ENCODE data around the gene CNOT6L. TPM values are rescaled to one million over a fixed set of nuclear protein-coding genes. Genes with fewer than 3 reads are reported as not detected.

CNOT6L gene
- total and polyA plus RNA-seq, 2 of the 13 experiments (the other 11 are each of a cell fraction or from before 2014, with no cell fraction given) = 7.9 to 13.5 TPM

DNA sequence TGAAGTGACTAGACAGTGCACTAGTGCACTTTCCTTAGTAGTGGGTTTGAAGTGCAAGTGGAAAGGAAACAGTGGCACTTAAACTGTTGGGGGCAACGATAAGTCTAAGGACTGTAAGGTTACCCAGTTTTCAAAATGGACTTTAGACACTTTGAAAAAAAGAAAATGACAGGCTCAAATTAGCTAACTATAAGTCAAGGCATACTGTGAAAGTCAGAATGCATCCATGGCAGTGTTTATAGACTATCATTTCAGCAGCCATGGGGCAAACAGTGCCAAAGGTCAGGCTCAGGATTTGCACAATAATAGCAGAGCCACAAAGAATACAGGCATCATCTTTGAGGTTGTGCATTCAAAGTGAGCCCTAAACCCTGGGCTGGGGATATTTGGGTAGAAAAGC is 109.1 kb downstream of the CNOT6L start (continued):
- TF ChIP-seq, protein P1, sequence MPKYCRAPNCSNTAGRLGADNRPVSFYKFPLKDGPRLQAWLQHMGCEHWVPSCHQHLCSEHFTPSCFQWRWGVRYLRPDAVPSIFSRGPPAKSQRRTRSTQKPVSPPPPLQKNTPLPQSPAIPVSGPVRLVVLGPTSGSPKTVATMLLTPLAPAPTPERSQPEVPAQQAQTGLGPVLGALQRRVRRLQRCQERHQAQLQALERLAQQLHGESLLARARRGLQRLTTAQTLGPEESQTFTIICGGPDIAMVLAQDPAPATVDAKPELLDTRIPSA (CRISPR knock-in tag; IDR thresholded peaks at IDR 0.05; ENCODE audit: borderline replicate concordance) = no peak
- TF ChIP-seq, protein P2, sequence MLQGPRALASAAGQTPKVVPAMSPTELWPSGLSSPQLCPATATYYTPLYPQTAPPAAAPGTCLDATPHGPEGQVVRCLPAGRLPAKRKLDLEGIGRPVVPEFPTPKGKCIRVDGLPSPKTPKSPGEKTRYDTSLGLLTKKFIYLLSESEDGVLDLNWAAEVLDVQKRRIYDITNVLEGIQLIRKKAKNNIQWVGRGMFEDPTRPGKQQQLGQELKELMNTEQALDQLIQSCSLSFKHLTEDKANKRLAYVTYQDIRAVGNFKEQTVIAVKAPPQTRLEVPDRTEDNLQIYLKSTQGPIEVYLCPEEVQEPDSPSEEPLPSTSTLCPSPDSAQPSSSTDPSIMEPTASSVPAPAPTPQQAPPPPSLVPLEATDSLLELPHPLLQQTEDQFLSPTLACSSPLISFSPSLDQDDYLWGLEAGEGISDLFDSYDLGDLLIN (CRISPR knock-in tag; IDR thresholded peaks at IDR 0.05; ENCODE audit: borderline replicate concordance) = no peak
- TF ChIP-seq ZNF660 (CRISPR knock-in tag; IDR thresholded peaks at IDR 0.05; ENCODE audit: borderline replicate concordance, low read depth) (no peak), HNF4G (IDR thresholded peaks at IDR 0.05; ENCODE audit: borderline replicate concordance, low read depth, low read length) (peak; percentile 72), HNF4G (CRISPR knock-in tag; IDR thresholded peaks at IDR 0.05; ENCODE audit: borderline replicate concordance, low read depth) (no peak), STAT5B (CRISPR knock-in tag; IDR thresholded peaks at IDR 0.05) (no peak)

DNA sequence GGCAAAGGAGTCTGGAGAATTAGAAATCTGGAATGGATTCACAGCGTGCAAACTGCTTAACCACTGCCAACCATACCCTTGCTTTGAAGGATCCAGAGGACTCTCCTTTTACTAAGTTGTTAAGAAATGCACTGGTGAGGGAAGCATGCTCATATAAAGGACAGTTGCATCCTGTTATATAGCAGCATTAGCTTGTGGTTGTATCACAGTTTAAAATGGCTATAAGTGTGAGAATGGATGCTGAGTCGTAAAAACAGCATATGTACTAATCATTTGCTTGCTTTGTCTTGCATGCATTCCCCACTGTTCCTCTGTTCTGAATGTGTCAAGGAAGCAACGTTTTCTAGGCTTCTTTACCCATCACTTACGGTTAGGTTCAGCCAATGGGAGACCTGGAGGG is 112.5 kb downstream of the CNOT6L start:
- H3K9me3 ChIP-seq (ENCODE audit: low read length) = no peaks in the 10 kb centered on the region
- TF ChIP-seq ETV6 (CRISPR knock-in tag; conservative IDR thresholded peaks at IDR 0.05) (no peak), STAT5B (CRISPR knock-in tag; IDR thresholded peaks at IDR 0.05) (no peak), NFKBIZ (CRISPR knock-in tag; IDR thresholded peaks at IDR 0.05) (no peak), PHB2 (IDR thresholded peaks at IDR 0.05; ENCODE audit: partially characterized antibody) (no peak), ZNF225 (CRISPR knock-in tag; IDR thresholded peaks at IDR 0.05) (no peak), PAF1 (CRISPR knock-in tag; IDR thresholded peaks at IDR 0.05) (no peak)
- TF ChIP-seq, protein P3, sequence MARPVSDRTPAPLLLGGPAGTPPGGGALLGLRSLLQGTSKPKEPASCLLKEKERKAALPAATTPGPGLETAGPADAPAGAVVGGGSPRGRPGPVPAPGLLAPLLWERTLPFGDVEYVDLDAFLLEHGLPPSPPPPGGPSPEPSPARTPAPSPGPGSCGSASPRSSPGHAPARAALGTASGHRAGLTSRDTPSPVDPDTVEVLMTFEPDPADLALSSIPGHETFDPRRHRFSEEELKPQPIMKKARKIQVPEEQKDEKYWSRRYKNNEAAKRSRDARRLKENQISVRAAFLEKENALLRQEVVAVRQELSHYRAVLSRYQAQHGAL (CRISPR knock-in tag; IDR thresholded peaks at IDR 0.05; ENCODE audit: not compliant biosample characterization) = no peak
- TF ChIP-seq, protein P4, sequence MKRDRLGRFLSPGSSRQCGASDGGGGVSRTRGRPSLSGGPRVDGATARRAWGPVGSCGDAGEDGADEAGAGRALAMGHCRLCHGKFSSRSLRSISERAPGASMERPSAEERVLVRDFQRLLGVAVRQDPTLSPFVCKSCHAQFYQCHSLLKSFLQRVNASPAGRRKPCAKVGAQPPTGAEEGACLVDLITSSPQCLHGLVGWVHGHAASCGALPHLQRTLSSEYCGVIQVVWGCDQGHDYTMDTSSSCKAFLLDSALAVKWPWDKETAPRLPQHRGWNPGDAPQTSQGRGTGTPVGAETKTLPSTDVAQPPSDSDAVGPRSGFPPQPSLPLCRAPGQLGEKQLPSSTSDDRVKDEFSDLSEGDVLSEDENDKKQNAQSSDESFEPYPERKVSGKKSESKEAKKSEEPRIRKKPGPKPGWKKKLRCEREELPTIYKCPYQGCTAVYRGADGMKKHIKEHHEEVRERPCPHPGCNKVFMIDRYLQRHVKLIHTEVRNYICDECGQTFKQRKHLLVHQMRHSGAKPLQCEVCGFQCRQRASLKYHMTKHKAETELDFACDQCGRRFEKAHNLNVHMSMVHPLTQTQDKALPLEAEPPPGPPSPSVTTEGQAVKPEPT (CRISPR knock-in tag; IDR thresholded peaks at IDR 0.05; ENCODE audit: low read depth) = no peak
- H3K9ac ChIP-seq (ENCODE audit: insufficient read depth, low read depth, low read length) = no peak overlapping the region
- no TSS peak for BruUV-seq (replicated peaks)
- no peaks in the 10 kb centered on the region for H3K79me2 ChIP-seq (ENCODE audit: insufficient read depth, low read length)
- ChIA-PET CTCF (ENCODE audit: low intra/inter-chr PET ratio, low total read pairs) (no interaction called here), POLR2A (no interaction called here)
- no peak for DNase-seq (ENCODE audit: low spot score)
- intact Hi-C loops (cut with micrococcal nuclease; ENCODE audit: unreplicated experiment) = no loop called here
- WGBS (ENCODE audit: low lambda C conversion rate) = 26% methylated on average over 4 of the region's 4 CpGs
- in situ Hi-C loops (cut with HindIII; ENCODE audit: extremely low pct_ligation_motif_present, low pct_unique_long_range_greater_than_20kb) = no loop called here
- no peak overlapping the region for H3K27ac ChIP-seq (ENCODE audit: extremely low read length, insufficient read depth, low read length)
- peaks cover 15% of the 10 kb centered on the region for H3K4me1 ChIP-seq (ENCODE audit: insufficient read depth, low read length)
- H3K4me2 ChIP-seq (ENCODE audit: low read depth, low read length) = no peak overlapping the region
- no peak overlapping the region for H3K4me3 ChIP-seq (replicated peaks in 1 of 3; ENCODE audit: insufficient read depth in 1 of 3, low read depth in 2 of 3, low read length in 3 of 3)
- no peaks in the 10 kb centered on the region for H4K20me1 ChIP-seq (ENCODE audit: insufficient read depth, low read length)
- no peak for ATAC-seq
- H3K27me3 ChIP-seq (ENCODE audit: control insufficient read depth in 1 of 2, insufficient read depth in 2 of 2, low read length in 2 of 2) = no peaks in the 10 kb centered on the region
- no peak overlapping the region for H2AFZ ChIP-seq (ENCODE audit: low read length)
- FAIRE-seq = no peak
- no peaks in the 10 kb centered on the region for H3K36me3 ChIP-seq (replicated peaks in 1 of 2; ENCODE audit: control insufficient read depth in 1 of 2, insufficient read depth in 2 of 2, low read length in 2 of 2)
